HCEC 1CT (cell line): Measurements from ENCODE around the gene SLC2A11.
"Not testable (repeated sequence)": the region's sequence is repeated elsewhere in the genome, so short reads cannot be mapped to it uniquely, and the experiment has no call there.

Experiments used
- DNase-seq: peaks from one replicate; pipeline ENCODE4 v3.0.0-alpha.2; 2017

Gene SLC2A11

DNA sequence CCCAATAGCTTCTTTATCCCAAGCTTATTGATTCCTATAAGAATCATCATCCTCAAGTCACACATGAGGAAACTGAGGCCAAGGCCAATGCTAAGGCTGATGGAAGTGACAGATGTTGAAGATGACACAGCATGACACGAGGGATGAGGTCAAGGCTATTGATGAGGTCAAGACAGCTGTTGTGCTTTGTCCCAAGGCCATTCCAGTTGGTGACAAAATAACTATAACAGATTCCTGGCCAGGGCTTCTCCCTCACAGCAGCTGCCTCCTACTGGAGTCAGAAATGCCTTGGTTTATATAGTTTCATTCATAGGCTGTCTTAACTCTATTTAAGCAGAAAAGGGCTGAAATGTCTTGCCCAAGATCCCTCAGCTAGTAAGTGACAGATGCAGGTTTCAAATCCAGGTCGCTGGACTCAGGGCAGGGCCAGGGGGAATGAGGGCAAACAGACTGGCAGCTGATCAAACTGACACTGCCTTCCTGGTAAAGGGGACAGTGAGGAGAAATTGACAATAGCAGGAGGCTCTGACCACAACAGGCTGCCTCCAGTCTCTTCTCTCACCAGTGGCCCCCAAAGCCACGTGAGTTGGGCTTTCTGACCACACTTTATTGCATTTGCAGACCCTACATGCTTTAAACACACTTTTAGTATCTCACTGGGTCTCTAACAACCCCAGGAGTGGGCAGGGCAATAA is 53.0 kb downstream of the SLC2A11 start:
- no peak for DNase-seq

DNA sequence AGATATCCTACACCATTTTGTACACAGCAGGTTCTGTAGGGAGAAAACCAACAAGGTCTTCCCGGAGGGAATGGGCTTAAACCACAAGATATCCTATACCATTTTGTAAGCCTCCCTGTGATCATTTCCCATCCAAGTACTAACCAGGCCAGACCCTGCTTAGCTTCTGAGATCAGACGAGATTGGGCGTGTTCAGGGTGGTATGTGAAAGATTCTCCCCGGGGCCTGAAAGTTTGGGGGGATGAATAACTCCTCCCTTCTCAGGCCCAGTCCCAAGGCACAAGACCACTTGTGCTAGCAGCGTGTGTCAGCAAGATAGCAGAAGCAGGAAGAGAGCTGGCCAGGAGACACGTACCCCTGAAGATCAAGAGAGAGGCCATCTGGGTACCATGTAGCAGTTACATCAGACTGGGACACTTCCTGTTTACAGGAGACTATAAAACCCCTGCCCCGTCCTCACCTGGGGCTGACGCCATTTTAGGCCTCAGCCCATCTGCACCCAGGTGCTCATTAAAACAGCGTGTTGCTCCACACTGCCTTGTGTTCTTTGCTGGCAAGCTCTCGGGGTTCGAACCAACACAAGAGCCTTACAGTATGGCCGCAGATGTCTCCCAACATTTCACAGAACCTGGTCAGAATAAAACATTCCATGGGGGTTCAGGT is 53.8 kb downstream of the SLC2A11 start:
- no peak for DNase-seq

DNA sequence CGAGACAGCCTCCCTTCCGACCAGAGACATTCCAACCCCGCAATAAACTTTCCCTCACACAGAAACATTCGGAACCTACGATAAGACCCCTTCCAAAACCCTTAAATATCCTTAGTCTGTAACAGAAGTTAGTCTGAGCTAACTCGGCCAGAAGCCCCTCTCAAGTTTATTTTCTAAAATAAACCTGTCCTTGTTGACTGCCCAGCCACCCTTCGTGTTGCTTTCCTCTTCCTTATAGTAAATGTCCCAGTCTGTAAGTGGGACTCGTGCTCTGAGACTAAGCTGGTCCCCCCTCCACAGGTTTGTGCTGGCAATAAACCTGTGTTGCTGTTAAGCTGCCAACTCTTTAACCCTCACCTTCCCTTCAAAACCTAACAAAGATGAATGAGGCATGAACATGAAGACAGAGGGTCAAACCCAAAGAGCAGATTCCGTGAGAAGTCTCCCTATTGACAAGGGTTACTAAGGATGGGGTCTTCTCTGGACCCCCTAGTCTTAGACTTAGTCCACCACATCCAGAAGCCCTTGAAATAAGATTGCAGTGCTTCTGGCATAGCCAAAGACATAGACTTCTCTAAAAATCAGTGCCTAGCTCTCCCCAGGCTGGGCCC is 54.7 kb downstream of the SLC2A11 start:
- DNase-seq: no peak

DNA sequence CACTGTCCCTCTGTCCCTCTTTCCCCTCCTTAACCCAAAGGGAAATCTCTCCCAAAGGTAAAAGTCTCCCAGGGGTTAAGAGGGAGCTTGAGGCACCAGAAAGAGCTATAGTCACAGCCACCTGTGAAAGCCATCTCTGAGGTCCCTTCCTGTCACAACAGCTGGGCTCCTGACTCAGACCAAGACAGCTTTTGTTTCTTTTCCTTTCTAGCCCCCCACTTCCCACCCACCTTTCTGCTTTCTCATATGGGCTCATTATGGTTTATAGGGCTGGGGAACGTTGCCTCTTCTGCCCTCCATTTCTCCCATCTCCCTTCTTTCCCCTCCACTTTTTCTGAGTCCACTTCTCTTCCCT is 55.6 kb downstream of the SLC2A11 start:
- DNase-seq: no peak

DNA sequence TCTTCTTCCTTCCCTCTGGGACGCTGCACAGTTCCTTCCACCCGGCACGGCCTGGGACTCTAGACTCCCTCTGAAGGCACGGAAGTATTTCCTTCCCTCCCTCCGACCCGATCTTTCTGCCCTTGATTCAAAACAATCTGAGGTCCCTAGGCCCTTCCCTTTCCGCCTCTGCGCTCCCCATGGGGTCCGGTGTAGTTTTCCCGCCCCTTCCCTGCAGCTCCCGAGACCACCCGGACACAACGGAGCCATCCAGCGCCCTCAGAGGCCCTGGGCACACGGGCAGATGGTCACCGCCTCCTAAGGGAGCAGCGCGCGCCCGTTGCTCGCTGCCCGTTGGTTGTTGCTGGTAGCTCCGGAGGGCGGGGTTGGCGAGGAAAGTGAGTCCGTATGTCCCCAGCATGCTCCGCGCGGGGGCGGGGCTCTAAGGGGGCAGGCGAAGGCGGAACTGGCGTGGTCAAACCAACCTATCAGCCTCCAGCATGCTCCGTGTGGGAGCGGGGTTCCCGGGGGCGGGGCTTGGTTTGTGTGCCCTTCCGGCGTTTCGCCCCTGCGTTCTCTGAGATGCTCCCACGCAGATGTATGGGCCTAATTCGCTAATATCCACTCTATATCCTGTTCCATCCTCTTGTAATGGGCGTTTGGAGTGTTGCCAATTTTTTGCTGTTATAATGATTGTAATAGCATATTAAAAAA is 56.1 kb downstream of the SLC2A11 start:
- DNase-seq: peak; percentile 98

DNA sequence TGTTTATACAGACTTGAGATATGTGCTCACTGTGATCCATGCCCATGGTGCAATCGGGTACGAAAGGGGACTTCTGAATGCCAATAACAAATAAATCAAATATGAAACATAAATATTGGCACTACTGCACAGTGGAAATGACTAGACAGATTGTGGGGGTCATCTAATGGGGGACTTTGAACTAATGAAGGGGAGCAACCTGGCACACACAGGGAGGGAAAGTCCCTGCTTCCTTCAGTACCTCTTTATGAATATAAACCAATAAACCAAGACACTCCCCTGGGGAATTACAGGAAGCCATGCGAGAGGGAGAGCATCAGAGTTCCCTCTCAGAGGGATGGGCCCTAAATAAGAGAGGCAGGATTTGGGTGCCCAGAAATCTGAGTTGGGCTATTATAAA is 57.6 kb downstream of the SLC2A11 start:
- no peak for DNase-seq

DNA sequence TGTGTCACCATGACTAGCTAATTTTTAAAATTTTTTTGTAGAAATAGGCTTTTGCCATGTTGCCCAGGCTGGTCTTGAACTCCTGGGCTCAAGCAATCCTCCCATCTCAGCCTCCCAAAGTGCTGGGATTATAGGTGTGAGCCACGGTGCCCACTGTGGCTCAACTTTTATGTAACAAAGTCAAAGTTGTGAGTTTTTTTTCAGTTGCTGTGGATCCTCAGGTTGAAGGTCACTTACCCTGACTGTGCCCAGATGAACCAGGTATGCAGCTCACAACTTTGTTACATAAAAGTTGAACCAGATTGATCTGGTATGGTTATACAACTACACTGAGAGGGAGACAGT is 62.6 kb downstream of the SLC2A11 start:
- not testable (repeated sequence) for DNase-seq

DNA sequence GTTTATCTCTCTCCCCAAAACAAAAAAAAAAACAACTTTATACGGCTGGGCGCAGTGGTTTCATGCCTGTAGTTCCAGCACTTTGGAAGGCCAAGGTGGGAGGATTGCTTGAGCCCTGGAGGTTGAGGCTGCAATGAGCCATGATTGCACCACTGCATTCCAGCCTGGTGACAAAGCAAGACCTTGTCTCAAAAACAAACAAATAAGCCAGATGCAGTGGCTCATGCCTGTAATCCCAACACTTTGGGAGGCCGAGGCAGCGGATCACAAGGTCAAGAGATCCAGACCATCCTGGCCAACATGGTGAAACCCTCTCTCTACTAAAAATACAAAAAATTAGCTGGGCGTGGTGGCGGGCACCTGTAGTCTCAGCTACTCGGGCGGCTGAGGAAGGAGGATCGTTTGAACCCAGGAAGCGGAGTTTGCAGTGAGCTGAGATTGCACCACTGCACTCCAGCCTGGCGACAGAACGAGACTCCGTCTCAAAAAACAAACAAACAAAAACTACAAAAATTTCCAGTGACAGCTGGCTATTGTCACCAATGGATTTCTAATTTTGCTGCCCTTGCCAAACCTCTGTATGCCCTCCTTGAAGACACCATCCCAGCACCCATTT is 64.0 kb downstream of the SLC2A11 start:
- DNase-seq: peak; percentile 59

DNA sequence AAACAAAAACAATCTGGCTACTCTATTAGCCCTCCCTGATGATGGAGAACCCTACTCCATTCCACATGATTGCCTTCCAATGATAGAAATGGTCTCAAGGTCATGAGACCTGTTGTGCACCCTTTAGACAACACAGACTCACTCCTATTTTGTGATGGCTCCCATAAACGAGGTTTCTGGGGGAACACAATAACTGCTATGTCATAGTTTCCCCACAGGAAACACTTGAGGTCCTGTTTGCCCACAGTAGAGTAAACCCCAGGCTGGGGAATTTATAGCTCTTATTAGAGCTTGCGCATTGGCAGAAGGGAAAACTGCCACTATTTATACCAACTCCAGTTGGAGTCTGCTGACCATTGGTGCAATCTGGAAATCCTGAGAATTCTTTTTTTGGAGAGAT is 65.2 kb downstream of the SLC2A11 start:
- DNase-seq: no peak

DNA sequence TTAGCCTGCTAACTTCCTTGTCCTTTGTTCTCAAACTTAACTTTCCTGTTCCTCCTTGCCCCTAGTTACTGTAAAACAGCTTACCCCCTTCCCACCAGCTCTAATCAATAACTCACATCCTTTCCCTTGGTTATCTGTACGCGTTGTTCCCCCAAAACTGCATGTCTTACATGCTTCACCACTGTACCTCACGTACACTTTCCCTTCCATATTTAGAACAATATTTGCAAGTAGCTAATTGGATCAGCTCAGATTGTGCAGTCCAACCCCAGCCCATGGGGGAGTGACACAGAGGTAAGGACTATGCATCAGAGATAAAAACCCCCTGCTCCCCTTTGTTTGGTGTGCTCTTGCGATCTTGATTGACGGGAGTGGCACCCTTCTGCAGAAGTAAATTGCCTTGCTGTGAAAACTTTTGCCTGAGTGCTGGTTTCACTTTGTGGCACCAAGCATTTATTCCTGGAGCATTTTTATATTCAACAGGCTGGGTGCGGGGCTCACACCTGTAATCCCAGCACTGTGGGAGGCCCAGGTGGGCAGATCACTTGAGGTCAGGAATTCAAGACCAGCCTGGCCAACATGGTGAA is 67.4 kb downstream of the SLC2A11 start:
- DNase-seq: no peak

DNA sequence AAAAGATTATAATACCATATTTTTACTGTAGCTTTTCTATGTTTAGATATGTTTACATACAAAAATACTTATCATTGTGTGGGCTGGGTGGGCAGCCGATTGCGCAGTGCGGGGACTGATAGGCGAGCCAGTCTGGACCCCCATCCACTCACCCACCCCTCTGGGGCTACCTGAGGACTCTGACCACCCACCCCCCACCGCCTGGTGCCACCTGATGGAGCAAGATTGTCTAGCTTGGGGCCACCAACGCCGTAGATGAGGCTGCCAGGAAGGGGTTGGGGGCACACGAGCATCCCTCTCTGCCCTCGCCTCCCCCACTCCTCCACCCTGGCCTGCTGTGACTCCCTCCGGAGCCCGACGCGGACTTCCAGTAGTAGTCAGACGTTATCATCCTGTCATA is 68.9 kb downstream of the SLC2A11 start:
- DNase-seq: no peak
